ENCODE data around the gene PSORS1C2.
A peak's percentile ranks its signal among the peaks of the same experiment; 100 is the strongest.
"Not testable (repeated sequence)": the region's sequence is repeated elsewhere in the genome, so short reads cannot be mapped to it uniquely, and the experiment has no call there.

Gene PSORS1C2

DNA sequence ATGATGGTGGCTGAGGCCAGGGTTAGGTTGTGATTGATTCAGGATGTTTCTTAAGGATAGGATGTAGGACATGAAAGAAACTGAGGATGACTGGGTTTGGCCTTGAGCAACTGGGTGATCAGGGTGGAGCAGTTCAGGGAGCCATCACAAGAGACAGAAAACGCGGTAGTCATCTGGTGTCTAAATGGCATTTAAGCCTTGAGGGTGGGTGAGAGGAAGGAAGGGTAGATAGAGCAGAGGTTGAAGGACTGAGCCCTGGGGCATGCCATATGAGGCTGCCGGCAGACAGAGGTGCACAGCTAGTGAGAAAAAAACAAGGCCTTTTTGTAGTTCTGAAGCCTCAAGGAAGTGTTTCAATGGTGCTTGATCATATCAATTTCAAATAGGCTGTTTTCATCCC is 29.7 kb upstream of the PSORS1C2 start:
- DNase-seq (ENCODE audit: extremely low spot score): no peak
- TF ChIP-seq, protein P1, sequence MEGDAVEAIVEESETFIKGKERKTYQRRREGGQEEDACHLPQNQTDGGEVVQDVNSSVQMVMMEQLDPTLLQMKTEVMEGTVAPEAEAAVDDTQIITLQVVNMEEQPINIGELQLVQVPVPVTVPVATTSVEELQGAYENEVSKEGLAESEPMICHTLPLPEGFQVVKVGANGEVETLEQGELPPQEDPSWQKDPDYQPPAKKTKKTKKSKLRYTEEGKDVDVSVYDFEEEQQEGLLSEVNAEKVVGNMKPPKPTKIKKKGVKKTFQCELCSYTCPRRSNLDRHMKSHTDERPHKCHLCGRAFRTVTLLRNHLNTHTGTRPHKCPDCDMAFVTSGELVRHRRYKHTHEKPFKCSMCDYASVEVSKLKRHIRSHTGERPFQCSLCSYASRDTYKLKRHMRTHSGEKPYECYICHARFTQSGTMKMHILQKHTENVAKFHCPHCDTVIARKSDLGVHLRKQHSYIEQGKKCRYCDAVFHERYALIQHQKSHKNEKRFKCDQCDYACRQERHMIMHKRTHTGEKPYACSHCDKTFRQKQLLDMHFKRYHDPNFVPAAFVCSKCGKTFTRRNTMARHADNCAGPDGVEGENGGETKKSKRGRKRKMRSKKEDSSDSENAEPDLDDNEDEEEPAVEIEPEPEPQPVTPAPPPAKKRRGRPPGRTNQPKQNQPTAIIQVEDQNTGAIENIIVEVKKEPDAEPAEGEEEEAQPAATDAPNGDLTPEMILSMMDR (IDR thresholded peaks at IDR 0.05; ENCODE audit: control extremely low read depth, extremely low read depth, low read depth, missing control alignments): no peak
- ChIA-PET POLR2A (no interaction called here), CTCF (interaction anchor here (0.7 to 1.1 kb wide), 2 partner anchors 10 to 18 kb away, joined by 3 read pairs; no protein-coding TSS in a partner anchor)

DNA sequence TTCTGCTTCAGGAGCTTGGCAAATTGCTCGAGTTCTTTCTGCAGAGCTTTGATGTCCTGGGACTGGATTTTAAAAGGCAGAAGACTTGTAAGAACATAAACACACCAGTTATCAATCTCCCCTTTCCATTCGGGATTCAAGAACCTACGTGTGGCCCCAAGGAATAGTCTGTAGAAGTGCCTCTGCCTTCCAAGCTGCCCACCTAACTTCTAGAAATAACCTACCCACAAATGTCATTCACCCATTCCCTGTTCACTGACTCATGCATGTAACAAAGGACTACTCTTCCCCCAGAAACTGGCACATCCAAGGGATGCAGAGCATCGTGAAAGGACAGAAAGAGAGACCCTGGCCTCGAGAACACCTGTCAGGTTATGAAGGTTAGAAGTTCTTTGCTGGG is 27.1 kb upstream of the PSORS1C2 start:
- DNase-seq (ENCODE audit: extremely low spot score): no peak
- ChIA-PET POLR2A (interaction anchor here (0.5 to 1.3 kb wide), 4 partner anchors 26 to 540 kb away, joined by 3 to 4 read pairs (median 4); no protein-coding TSS in a partner anchor), CTCF (interaction anchor here (0.9 to 3.3 kb wide), 11 partner anchors 9 to 201 kb away, joined by 3 to 21 read pairs (median 8); partner anchors contain the start of genes CCHCR1 and PSORS1C2)
- TF ChIP-seq, protein P1 (IDR thresholded peaks at IDR 0.05; ENCODE audit: control extremely low read depth, extremely low read depth, low read depth, missing control alignments): no peak

DNA sequence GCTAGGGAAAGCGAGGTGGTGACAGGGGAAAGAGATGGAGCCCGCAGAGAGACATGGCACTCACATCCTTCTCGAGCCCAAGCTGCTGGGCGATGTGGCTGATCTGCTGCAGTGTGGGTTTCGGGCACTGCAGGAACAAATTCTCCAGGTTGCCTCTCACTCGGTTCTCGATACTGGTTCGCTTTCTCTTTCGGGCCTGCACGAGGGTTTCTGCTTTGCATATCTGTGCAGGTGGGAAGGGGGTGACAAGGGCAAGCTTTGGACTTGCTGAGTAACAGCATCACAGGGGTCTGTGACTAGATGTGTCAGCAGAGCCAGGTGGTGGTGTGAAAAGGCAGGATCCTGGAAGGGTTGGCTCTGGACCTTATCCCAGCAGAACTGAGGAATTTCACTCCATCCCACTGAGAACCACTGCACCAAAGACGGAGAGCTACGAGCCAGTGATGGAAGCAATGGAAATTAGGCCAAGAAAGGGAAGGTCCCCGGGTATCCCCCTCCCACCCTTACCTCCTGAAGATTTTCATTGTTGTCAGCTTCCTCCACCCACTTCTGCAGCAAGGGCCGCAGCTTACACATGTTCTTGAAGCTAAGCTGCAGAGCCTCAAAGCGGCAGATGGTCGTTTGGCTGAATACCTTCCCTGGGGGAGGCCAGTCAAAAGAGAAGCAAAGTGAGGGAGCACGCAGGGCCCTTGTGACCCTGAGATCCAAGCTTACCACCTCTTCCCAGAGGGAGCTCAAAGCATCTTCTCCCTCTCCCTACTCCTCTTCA is 26.4 kb upstream of the PSORS1C2 start:
- CTCF ChIA-PET: interaction anchor here (0.9 to 3.3 kb wide), 12 partner anchors 8 to 201 kb away, joined by 3 to 21 read pairs (median 8); partner anchors contain the start of genes CCHCR1 and PSORS1C2
- POLR2A ChIA-PET: interaction anchor here (0.5 to 1.3 kb wide), 5 partner anchors 25 to 541 kb away, joined by 3 to 4 read pairs (median 3); no protein-coding TSS in a partner anchor
- DNase-seq (ENCODE audit: extremely low spot score): peak; percentile 65

DNA sequence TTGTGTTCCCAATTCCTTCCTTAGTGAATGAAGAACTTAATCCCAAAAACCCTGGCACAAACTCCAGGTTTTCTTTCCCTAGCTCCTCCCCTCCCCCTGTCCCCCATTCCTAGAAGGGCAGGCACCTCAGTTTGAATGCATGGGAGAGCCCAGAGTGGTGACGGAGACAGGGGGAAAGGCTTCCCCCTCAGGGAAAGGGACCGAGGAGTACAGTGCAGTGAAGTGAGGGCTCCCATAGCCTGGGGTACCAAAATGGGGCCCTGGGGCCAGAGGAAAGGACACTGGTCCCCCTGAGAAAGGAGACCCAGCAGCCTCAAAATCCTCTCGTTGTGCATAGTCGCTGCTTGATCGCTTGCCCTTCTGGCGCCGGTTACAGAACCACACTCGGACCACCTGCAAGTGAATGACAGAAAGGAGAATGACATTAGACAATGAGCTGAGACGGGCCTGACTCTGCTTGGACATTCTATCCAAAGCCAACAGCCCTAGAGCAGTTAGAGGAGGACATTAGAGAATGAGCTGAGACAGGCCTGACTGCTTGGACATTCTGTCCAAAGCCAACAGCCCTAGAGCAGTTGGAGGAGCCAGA is 25.7 kb upstream of the PSORS1C2 start:
- not testable (repeated sequence) for DNase-seq (ENCODE audit: extremely low spot score)
- ChIA-PET CTCF (interaction anchor here (0.9 to 3.3 kb wide), 13 partner anchors 10 to 277 kb away, joined by 3 to 21 read pairs (median 6); partner anchors contain the start of gene PSORS1C2), POLR2A (interaction anchor here (1.0 to 1.3 kb wide), 2 partner anchors 33 to 39 kb away, joined by 3 to 4 read pairs; no protein-coding TSS in a partner anchor)

DNA sequence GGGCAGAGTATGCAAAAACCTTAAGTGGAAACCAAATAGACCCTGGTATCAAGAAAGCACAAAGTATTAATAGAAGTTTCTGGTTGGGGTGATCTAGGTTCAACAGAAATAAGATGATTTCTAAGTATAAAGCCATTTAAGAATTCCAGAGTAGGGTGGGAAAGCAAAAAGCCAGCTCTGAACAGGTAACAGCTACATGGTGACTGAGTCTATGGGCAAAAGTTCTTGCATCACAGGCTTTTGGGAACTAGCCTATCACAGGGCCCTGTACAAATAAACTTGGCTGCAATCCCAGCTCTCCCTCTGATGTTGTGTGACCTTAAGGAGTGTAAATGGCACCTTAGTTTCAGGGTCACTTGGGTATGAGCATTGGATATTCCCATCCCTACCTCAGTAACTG is 25.1 kb upstream of the PSORS1C2 start:
- POLR2A ChIA-PET: no interaction called here
- no peak for DNase-seq (ENCODE audit: extremely low spot score)
- TF ChIP-seq, protein P1 (IDR thresholded peaks at IDR 0.05; ENCODE audit: control extremely low read depth, extremely low read depth, low read depth, missing control alignments): no peak
- CTCF ChIA-PET: interaction anchor here (0.9 to 3.3 kb wide), 7 partner anchors 9 to 278 kb away, joined by 3 to 21 read pairs (median 4); partner anchors contain the start of gene PSORS1C2

DNA sequence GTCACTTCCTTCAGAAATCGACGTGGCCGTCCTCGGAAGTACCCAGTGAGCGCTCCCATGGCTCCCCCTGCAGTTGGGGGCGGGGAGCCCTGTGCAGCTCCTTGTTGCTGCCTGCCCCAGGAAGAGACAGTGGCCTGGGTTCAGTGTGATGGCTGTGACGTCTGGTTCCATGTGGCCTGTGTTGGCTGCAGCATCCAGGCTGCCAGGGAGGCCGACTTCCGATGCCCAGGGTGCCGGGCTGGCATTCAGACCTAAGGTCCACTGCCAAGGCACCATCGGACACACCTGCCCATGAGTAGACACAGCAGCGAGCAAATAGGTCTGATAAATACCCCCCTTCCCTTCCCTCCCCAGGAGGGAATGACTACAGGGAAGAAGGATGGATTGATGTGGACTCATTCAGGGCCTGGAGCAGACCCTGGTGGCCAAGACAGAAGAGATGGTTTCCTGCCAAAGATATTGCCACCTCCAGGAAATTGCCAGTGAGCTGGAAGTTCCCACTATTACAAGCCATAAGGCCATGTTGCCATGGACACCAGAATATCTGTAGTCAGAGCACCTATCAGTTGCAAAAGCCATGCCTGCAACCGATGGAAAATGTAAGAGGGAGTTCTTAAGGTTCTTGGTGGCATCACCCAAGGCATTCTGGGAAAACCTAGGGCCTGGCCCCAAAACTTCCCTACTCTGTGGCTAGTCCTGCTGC is 23.7 kb upstream of the PSORS1C2 start:
- CTCF ChIA-PET: interaction anchor here (0.9 to 3.3 kb wide), 7 partner anchors 12 to 35 kb away, joined by 3 to 21 read pairs (median 5); partner anchors contain the start of gene PSORS1C2
- no peak for DNase-seq (ENCODE audit: extremely low spot score)
- TF ChIP-seq, protein P1 (IDR thresholded peaks at IDR 0.05; ENCODE audit: control extremely low read depth, extremely low read depth, low read depth, missing control alignments): no peak
- POLR2A ChIA-PET: no interaction called here
